HS-5 (cell line): Measurements from ENCODE around the gene GGTLC2.

ENCODE experiments used
- DNase-seq: peaks from one replicate; pipeline ENCODE4 v3.0.0-alpha.2; 2012; ENCODE audit warnings: low read depth

The GGTLC2 gene

DNA sequence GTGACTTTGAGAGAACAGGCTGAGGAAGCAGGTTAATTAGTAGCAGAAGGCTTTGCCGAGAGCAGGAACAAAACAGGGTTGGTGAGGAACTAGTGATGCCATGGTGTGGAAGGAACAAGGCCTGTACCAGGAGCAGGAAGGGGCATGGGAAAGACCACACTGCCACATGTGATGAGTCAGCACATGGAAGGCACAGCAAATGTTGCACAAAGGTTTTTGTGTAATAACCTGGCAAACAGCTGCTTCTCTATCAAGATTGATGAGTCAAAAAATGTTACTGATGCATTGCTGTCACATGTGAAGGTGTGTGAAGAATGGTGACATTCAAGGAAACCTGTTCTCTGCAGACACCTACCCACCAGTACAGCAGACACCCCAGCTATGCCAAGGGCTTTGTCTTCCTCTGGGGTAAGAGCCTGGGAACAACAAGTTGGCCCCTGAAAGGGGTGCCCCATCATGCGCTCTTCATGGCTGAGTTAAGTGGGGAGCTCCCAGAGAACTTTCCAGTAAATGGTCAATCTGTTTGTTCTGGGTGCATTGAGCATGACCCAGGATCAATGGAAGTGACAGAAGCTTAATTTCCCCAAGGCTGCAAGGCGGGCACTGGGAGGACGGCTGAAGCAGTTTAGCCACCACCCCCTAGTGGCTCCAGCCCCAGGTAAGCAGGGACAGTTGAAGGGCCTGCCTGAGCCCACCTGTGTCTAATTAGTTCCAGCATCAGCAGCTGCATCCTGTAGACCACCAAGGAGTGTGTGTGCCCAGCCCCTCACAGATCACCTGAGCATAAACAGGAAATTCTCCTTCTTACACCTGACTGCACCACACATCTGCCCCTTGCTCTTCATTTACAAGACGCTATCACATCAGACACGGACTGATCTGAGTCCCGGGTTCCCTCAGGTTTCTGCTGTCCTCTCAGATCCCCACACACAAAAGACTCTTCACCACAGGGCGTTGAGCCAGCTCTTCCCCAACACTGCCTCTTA lies 47.6 kb downstream of the GGTLC2 start:
- no peak for DNase-seq

DNA sequence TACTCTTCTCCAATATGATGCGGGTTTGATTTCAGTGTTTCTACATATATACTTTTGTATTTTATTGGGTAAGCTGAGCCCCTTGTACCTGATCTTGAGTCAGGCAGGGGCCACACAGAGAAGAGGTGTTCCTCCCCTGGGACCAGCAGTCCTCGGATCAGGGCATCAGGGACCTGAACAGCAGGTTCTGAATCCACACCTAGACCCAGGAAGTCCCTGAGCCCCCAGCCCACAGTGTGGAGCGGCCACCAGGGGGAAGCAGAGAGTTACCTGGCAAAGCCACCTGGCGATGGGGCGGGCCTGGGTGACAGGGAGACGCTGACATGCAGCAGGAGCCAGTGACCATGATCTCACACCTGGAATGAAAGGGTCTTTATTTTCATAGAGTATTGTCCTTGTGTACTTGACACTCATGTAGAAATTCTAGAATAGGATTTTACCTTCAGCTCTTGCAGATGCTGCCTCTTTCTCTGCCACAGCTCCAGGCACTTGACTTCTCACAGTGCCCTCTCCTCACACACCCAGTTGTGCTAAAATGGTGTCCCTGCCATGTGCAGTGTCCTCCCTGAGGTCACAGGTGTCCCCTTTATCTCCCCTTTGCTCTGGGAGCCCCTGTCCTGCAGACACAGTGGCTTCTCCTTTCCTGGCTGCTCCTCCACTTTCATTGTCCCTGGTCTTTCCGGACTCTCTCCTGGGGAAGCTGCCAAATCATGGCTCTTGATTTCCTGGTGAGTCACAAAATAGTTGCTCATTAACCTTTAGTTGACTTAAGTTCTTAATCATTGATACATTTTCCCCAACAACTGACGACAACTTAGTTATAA lies 48.5 kb downstream of the GGTLC2 start:
- DNase-seq: no peak

DNA sequence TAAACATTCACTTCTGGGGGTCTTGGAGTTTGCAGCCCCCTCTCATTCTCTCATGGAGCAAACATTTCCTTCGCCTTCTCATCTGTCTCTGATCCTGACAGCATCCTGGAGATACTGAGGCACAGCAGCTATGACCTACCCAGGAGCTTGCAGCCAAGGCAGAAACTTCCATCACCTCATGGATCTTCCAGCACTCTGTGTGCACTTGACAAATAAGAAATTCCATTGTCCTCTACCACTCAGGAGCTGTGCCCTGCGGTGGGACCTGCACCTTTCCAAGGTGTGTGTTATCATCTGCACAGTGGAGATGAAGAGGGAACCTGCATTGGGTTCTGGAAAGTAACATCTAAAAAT lies 49.1 kb downstream of the GGTLC2 start:
- DNase-seq: no peak

- no peak for DNase-seq
Measured at GRCh38 chr22:22694106-22694505, 49.7 kb downstream of the GGTLC2 start.

- no peak for DNase-seq
Measured at GRCh38 chr22:22696104-22696503, 51.7 kb downstream of the GGTLC2 start.
